Endothelial cell of umbilical vein (primary cell): ENCODE data around the gene KAT2B. TPM values are rescaled to one million over a fixed set of nuclear protein-coding genes. Genes with fewer than 3 reads are reported as not detected.

ENCODE experiments used
- BruUV-seq: library from RNA; stranded (reverse); fragments of 400-500 nt; replicated peaks from 2 replicates; lab custom pipeline; 2021; lab: Mats Ljungman, UMichigan
- CTCF ChIA-PET: fragments of 300-600, 350-600 bp; sonication (Branson Sonifier 250); formaldehyde crosslinking; loops from one replicate; lab custom pipeline; 2021; ENCODE audit warnings: antibody characterized with exemption, inconsistent platforms; lab: Charles Lee
- POLR2A ChIA-PET: fragments of 300-600, 350-600 bp; sonication (Branson Sonifier 250); formaldehyde crosslinking; loops from one replicate; lab custom pipeline; 2021; ENCODE audit warnings: antibody characterized with exemption, inconsistent platforms; lab: Charles Lee
- DNase-seq: peaks from one replicate; pipeline ENCODE4 v3.0.0-alpha.2; 2011; ENCODE audit warnings: low read depth, low spot score
- FAIRE-seq: peaks from 2 replicates; lab custom pipeline; 2011; peaks lifted over from hg19 to GRCh38; lab: Jason Lieb, UNC
- H2AFZ ChIP-seq: 2 replicates; pipeline ENCODE4 v1.6.0; 2012; ENCODE audit warnings: low read depth, low read length, control low read depth, inconsistent platforms
- H3K27ac ChIP-seq: 2 replicates; pipeline ENCODE4 v1.5.1; 2011; ENCODE audit warnings: low read depth, mild to moderate bottlenecking, control low read depth, low read length, moderate library complexity; ENCODE audit not compliant: insufficient read depth
- H3K27me3 ChIP-seq, 2 experiments: 2 replicates each; pipeline versions ENCODE4 v1.6.0 to v1.6.1; 2011; ENCODE audit warnings: low read length in 2 of 2, mixed read lengths in 1 of 2; ENCODE audit not compliant: control insufficient read depth in 2 of 2, insufficient read depth in 2 of 2
- H3K36me3 ChIP-seq, 2 experiments: 2 replicates in 1 of 2; 3 replicates in 1 of 2; pipeline ENCODE4 v1.5.1; 2011; ENCODE audit warnings: low read length in 2 of 2, mild to moderate bottlenecking in 1 of 2, moderate library complexity in 1 of 2; ENCODE audit not compliant: control insufficient read depth in 2 of 2, insufficient read depth in 2 of 2; ENCODE audit errors: extremely low read depth in 1 of 2
- H3K4me1 ChIP-seq: 3 replicates; pipeline ENCODE4 v1.5.1; 2011; ENCODE audit warnings: mild to moderate bottlenecking, low read length; ENCODE audit not compliant: control insufficient read depth, insufficient read depth; ENCODE audit errors: extremely low read depth
- H3K4me2 ChIP-seq: 2 replicates; pipeline ENCODE4 v1.6.1; 2011; ENCODE audit warnings: low read length, control low read depth, mixed read lengths; ENCODE audit not compliant: insufficient read depth
- H3K4me3 ChIP-seq, 3 experiments: fragments of 200-600 bp in 1 of 3; sonication (generic), shearing (Covaris generic) in 1 of 3; replicated peaks in 1 of 3; 2 replicates each; pipeline ENCODE4 v1.5.1; 2011 to 2016; ENCODE audit warnings: control low read depth in 3 of 3, low read length in 3 of 3, mild to moderate bottlenecking in 2 of 3, inconsistent platforms in 1 of 3, low read depth in 1 of 3, moderate library complexity in 1 of 3; ENCODE audit not compliant: insufficient read depth in 1 of 3
- H3K79me2 ChIP-seq: 2 replicates; pipeline ENCODE4 v1.6.0; 2012; ENCODE audit warnings: low read length, inconsistent platforms; ENCODE audit not compliant: control insufficient read depth, insufficient read depth
- H3K9ac ChIP-seq: replicated peaks from 2 replicates; pipeline ENCODE3; 2011; ENCODE audit warnings: low read length, control low read depth; ENCODE audit not compliant: insufficient read depth; ENCODE audit errors: extremely low read depth
- H3K9me1 ChIP-seq: replicated peaks from 3 replicates; pipeline ENCODE4 v1.6.0; 2011; ENCODE audit warnings: mild to moderate bottlenecking, low read length; ENCODE audit not compliant: control insufficient read depth, insufficient read depth; ENCODE audit errors: extremely low read depth
- H3K9me3 ChIP-seq: replicated peaks from 2 replicates; pipeline ENCODE4 v1.5.1; 2012; ENCODE audit warnings: low read length, inconsistent platforms; ENCODE audit not compliant: control insufficient read depth, insufficient read depth
- H4K20me1 ChIP-seq: replicated peaks from 2 replicates; pipeline ENCODE3; 2011; ENCODE audit warnings: mild to moderate bottlenecking, low read length; ENCODE audit not compliant: control insufficient read depth, insufficient read depth; ENCODE audit errors: extremely low read depth
- CTCF ChIP-seq, 2 donors: IDR thresholded peaks; 1 replicate in 1 of 2; 2 replicates in 1 of 2; pipeline ENCODE4 v1.5.1; 2011; ENCODE audit warnings: low read length in 2 of 2, mild to moderate bottlenecking in 2 of 2, moderate library complexity in 2 of 2, control low read depth in 1 of 2, inconsistent platforms in 1 of 2, low read depth in 1 of 2; ENCODE audit not compliant: insufficient read depth in 1 of 2; ENCODE audit errors: extremely low read depth in 1 of 2
- EZH2 ChIP-seq: IDR thresholded peaks from 2 replicates; pipeline ENCODE4 v1.6.1; 2012; ENCODE audit warnings: borderline replicate concordance, low read depth, mild to moderate bottlenecking, moderate library complexity, low read length, inconsistent platforms; ENCODE audit not compliant: severe bottlenecking
- FOS ChIP-seq: IDR thresholded peaks from 2 replicates; pipeline ENCODE4 v1.6.1; 2011; ENCODE audit warnings: mild to moderate bottlenecking, low read length, moderate library complexity, borderline replicate concordance; ENCODE audit not compliant: insufficient read depth
- GATA2 ChIP-seq: IDR thresholded peaks from 2 replicates; pipeline ENCODE4 v1.7.0; 2011; ENCODE audit warnings: low read depth, mild to moderate bottlenecking, moderate library complexity, mixed read lengths, low read length; ENCODE audit not compliant: insufficient read length, insufficient read depth
- JUN ChIP-seq: IDR thresholded peaks from 2 replicates; pipeline ENCODE4 v1.6.1; 2011; ENCODE audit warnings: borderline replicate concordance, low read depth; ENCODE audit not compliant: insufficient read length, insufficient read depth
- MAX ChIP-seq: IDR thresholded peaks from 2 replicates; pipeline ENCODE4 v1.6.1; 2011; ENCODE audit not compliant: insufficient read depth, insufficient read length
- MYC ChIP-seq: IDR thresholded peaks from one replicate; pipeline ENCODE4 v1.6.1; 2011; ENCODE audit warnings: mild to moderate bottlenecking, low read depth, low read length
- POLR2A ChIP-seq: IDR thresholded peaks from 2 replicates; pipeline ENCODE4 v1.6.1; 2012; ENCODE audit warnings: low read depth, mild to moderate bottlenecking, control low read depth, low read length
- POLR2AphosphoS5 ChIP-seq: IDR thresholded peaks from 2 replicates; pipeline ENCODE4 v1.6.1; 2012; ENCODE audit warnings: low read depth, mild to moderate bottlenecking, control low read depth, low read length, moderate library complexity; ENCODE audit not compliant: insufficient read depth
- dilution Hi-C: fragments of 300-500 bp; cut with MboI; formaldehyde crosslinking; loops from one replicate; pipeline ENCODE4 v1.15.0; 2019; ENCODE audit warnings: low sequenced_read_pairs; ENCODE audit not compliant: extremely low pct_ligation_motif_present
- intact Hi-C: fragments of 100-400 bp; cut with micrococcal nuclease; formaldehyde crosslinking; loops from one replicate; pipeline ENCODE4 v1.10.0; 2022
- polyA plus RNA-seq, 4 experiments: library from polyadenylated mRNA; depleted of rRNA in 3 of 4; stranded (reverse) in 3 of 4; unstranded in 1 of 4; fragments of >200 nt; gene quantifications; 2 replicates each; pipeline versions ENCODE4 v1.2.1 to v1.2.3, GENCODE V29; 2011 to 2012; ENCODE audit warnings: missing spikeins in 1 of 4
- total RNA-seq: library from RNA; stranded (reverse); gene quantifications from 2 replicates; pipeline ENCODE4 v1.2.3, GENCODE V29; 2021

The KAT2B gene
- total and polyA plus RNA-seq, 2 donors (not counting 3 experiments of a cell fraction or from before 2014, with no cell fraction given), result 2.6 to 11.0 TPM

- Histone ChIP-seq H3K79me2 (no peaks in the 10 kb centered on the region), H3K4me3 (no peak overlapping the region), H3K9ac (no peak overlapping the region), H3K36me3 (no peaks in the 10 kb centered on the region), H3K4me1 (no peaks in the 10 kb centered on the region), H3K4me2 (no peak overlapping the region), H3K9me1 (no peaks in the 10 kb centered on the region), H4K20me1 (peaks cover 2% of the 10 kb centered on the region), H3K27ac (no peak overlapping the region), H3K27me3 (no peaks in the 10 kb centered on the region), H3K9me3 (no peaks in the 10 kb centered on the region), H2AFZ (no peak overlapping the region)
- no TSS peak for BruUV-seq
- intact Hi-C loops (no loop called here), dilution Hi-C loops (no loop called here)
- TF ChIP-seq CTCF (IDR thresholded peaks at IDR 0.05; ENCODE audit: extremely low read depth in 1 of 2, insufficient read depth in 1 of 2, low read depth in 1 of 2, low read length in 2 of 2), result no peak
- TF ChIP-seq FOS, result no peak
- TF ChIP-seq POLR2A, result no peak
- TF ChIP-seq MAX, result no peak
- no peak for TF ChIP-seq POLR2AphosphoS5
- TF ChIP-seq EZH2, result no peak
- TF ChIP-seq GATA2, result no peak
- TF ChIP-seq JUN, result no peak
- TF ChIP-seq MYC, result no peak
- DNase-seq, result no peak
- ChIA-PET POLR2A (no interaction called here), CTCF (no interaction called here)
- no peak for FAIRE-seq
These were observed 28.9 kb downstream of the KAT2B start for GRCh38 chr3:20069178-20069532.
